Endothelial cell of umbilical vein (primary cell): ENCODE measurements around the gene SLC26A8.

Experiments used
- CTCF ChIP-seq, 2 donors: IDR thresholded peaks; 1 replicate in 1 of 2; 2 replicates in 1 of 2; pipeline ENCODE4 v1.5.1; 2011; ENCODE audit warnings: low read length in 2 of 2, mild to moderate bottlenecking in 2 of 2, moderate library complexity in 2 of 2, control low read depth in 1 of 2, inconsistent platforms in 1 of 2, low read depth in 1 of 2; ENCODE audit not compliant: insufficient read depth in 1 of 2; ENCODE audit errors: extremely low read depth in 1 of 2
- GATA2 ChIP-seq: IDR thresholded peaks from 2 replicates; pipeline ENCODE4 v1.7.0; 2011; ENCODE audit warnings: low read depth, mild to moderate bottlenecking, moderate library complexity, mixed read lengths, low read length; ENCODE audit not compliant: insufficient read length, insufficient read depth
- MYC ChIP-seq: IDR thresholded peaks from one replicate; pipeline ENCODE4 v1.6.1; 2011; ENCODE audit warnings: mild to moderate bottlenecking, low read depth, low read length
- POLR2A ChIP-seq: IDR thresholded peaks from 2 replicates; pipeline ENCODE4 v1.6.1; 2012; ENCODE audit warnings: low read depth, mild to moderate bottlenecking, control low read depth, low read length
- POLR2AphosphoS5 ChIP-seq: IDR thresholded peaks from 2 replicates; pipeline ENCODE4 v1.6.1; 2012; ENCODE audit warnings: low read depth, mild to moderate bottlenecking, control low read depth, low read length, moderate library complexity; ENCODE audit not compliant: insufficient read depth

GRCh38 chr6:36069573-36069972, 45.1 kb upstream of the SLC26A8 start:
- TF ChIP-seq POLR2A (no peak), POLR2AphosphoS5 (no peak), MYC (no peak), CTCF (IDR thresholded peaks at IDR 0.05; ENCODE audit: extremely low read depth in 1 of 2, insufficient read depth in 1 of 2, low read depth in 1 of 2, low read length in 2 of 2) (no peak), GATA2 (no peak)
